Measurements from ENCODE around the gene COCH.

The COCH gene

DNA sequence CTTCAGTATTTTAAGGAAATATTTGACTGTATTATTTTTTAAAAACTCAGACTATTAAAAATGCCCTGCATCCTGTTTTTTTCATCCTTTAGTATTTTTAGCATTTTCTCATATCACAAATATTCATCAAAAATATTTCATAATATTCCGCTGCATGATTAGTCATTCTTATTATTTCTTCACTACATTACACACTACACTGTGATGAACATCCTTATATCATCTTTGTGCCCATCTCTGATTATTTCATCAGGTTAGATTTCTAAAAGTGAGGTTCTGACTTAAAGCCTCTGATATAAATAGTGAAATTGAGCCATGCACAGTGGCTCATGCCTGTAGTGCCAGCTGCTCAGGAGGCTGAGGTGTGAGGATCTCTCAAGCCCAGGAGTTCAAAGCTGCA lies 8.1 kb downstream of the COCH start:
- ChIA-PET POLR2A (no interaction called here), CTCF (no interaction called here)
- DNase-seq (ENCODE audit: extremely low spot score) = no peak
- TF ChIP-seq SUZ12 (IDR thresholded peaks at IDR 0.05) = no peak
- TF ChIP-seq HDGF (IDR thresholded peaks at IDR 0.05; ENCODE audit: borderline replicate concordance) = no peak
- TF ChIP-seq FOXK2 (IDR thresholded peaks at IDR 0.05) = no peak
- TF ChIP-seq PKNOX1 (IDR thresholded peaks at IDR 0.05) = no peak
- TF ChIP-seq NFRKB (IDR thresholded peaks at IDR 0.05) = no peak
- TF ChIP-seq LEF1 (IDR thresholded peaks at IDR 0.05; ENCODE audit: borderline replicate concordance) = no peak

- ChIA-PET CTCF (no interaction called here), POLR2A (interaction anchor here (1.0 kb wide), 1 partner anchor 10 kb away, joined by 6 read pairs; the partner anchor contains the start of gene COCH)
- no peak for TF ChIP-seq SUZ12 (IDR thresholded peaks at IDR 0.05)
- TF ChIP-seq ARNT (IDR thresholded peaks at IDR 0.05) = no peak
- TF ChIP-seq ELF4 (IDR thresholded peaks at IDR 0.05) = no peak
- no peak for TF ChIP-seq BHLHE40 (IDR thresholded peaks at IDR 0.05; ENCODE audit: borderline replicate concordance)
- TF ChIP-seq L3MBTL2 (conservative IDR thresholded peaks at IDR 0.05) = no peak
- TF ChIP-seq HDGF (IDR thresholded peaks at IDR 0.05; ENCODE audit: borderline replicate concordance) = no peak
- no peak for TF ChIP-seq CTBP1 (IDR thresholded peaks at IDR 0.05; ENCODE audit: borderline replicate concordance)
- TF ChIP-seq FOXA1 (IDR thresholded peaks at IDR 0.05) = no peak
- no peak for TF ChIP-seq ZNF384 (IDR thresholded peaks at IDR 0.05)
- no peak for TF ChIP-seq TARDBP (IDR thresholded peaks at IDR 0.05)
- no peak for TF ChIP-seq FOXM1 (IDR thresholded peaks at IDR 0.05; ENCODE audit: borderline replicate concordance)
- TF ChIP-seq FOXK2 (IDR thresholded peaks at IDR 0.05) = no peak
- no peak for TF ChIP-seq NFRKB (IDR thresholded peaks at IDR 0.05)
- no peak for TF ChIP-seq PKNOX1 (IDR thresholded peaks at IDR 0.05)
- DNase-seq (ENCODE audit: extremely low spot score) = no peak
Measured at GRCh38 chr14:30883508-30884294, 9.3 kb downstream of the COCH start.

GRCh38 chr14:30884901-30885300 lies 10.5 kb downstream of the COCH start:
- POLR2A ChIA-PET = no interaction called here
- TF ChIP-seq ARNT (IDR thresholded peaks at IDR 0.05) = no peak
- no peak for TF ChIP-seq HDGF (IDR thresholded peaks at IDR 0.05; ENCODE audit: borderline replicate concordance)
- no peak for TF ChIP-seq ELF4 (IDR thresholded peaks at IDR 0.05)
- TF ChIP-seq CTBP1 (IDR thresholded peaks at IDR 0.05; ENCODE audit: borderline replicate concordance) = no peak
- no peak for TF ChIP-seq FOXA1 (IDR thresholded peaks at IDR 0.05)
- TF ChIP-seq FOXM1 (IDR thresholded peaks at IDR 0.05; ENCODE audit: borderline replicate concordance) = no peak
- no peak for TF ChIP-seq ZNF384 (IDR thresholded peaks at IDR 0.05)
- no peak for TF ChIP-seq SP1 (IDR thresholded peaks at IDR 0.05)
- CTCF ChIA-PET = no interaction called here
- DNase-seq (ENCODE audit: extremely low spot score) = no peak

GRCh38 chr14:30885840-30886740 lies 11.7 kb downstream of the COCH start:
- TF ChIP-seq ELF4 (IDR thresholded peaks at IDR 0.05) (no peak), ZNF384 (IDR thresholded peaks at IDR 0.05) (no peak), SP1 (IDR thresholded peaks at IDR 0.05) (no peak)
- DNase-seq (ENCODE audit: extremely low spot score) = no peak
- ChIA-PET CTCF (interaction anchor here (0.6 kb wide), 1 partner anchor 223 kb away, joined by 3 read pairs; no protein-coding TSS in a partner anchor), POLR2A (interaction anchor here (0.7 kb wide), 1 partner anchor 12 kb away, joined by 3 read pairs; the partner anchor contains the start of gene COCH)

GRCh38 chr14:30888480-30889243 lies 14.3 kb downstream of the COCH start:
- POLR2A ChIA-PET = interaction anchor here (1.4 kb wide), 1 partner anchor 15 kb away, joined by 3 read pairs; the partner anchor contains the start of gene COCH
- no peak for TF ChIP-seq ZNF384 (IDR thresholded peaks at IDR 0.05)
- no peak for TF ChIP-seq ARNT (IDR thresholded peaks at IDR 0.05)
- TF ChIP-seq PKNOX1 (IDR thresholded peaks at IDR 0.05) = no peak
- no peak for TF ChIP-seq TARDBP (IDR thresholded peaks at IDR 0.05)
- no peak for TF ChIP-seq LEF1 (IDR thresholded peaks at IDR 0.05; ENCODE audit: borderline replicate concordance)
- no peak for TF ChIP-seq L3MBTL2 (conservative IDR thresholded peaks at IDR 0.05)
- TF ChIP-seq CTBP1 (IDR thresholded peaks at IDR 0.05; ENCODE audit: borderline replicate concordance) = no peak
- no peak for TF ChIP-seq NFRKB (IDR thresholded peaks at IDR 0.05)
- no peak for TF ChIP-seq SP1 (IDR thresholded peaks at IDR 0.05)
- TF ChIP-seq FOXM1 (IDR thresholded peaks at IDR 0.05; ENCODE audit: borderline replicate concordance) = no peak
- no peak for TF ChIP-seq BHLHE40 (IDR thresholded peaks at IDR 0.05; ENCODE audit: borderline replicate concordance)
- no peak for TF ChIP-seq FOXA1 (IDR thresholded peaks at IDR 0.05)
- TF ChIP-seq FOXK2 (IDR thresholded peaks at IDR 0.05) = no peak
- CTCF ChIA-PET = interaction anchor here (0.5 kb wide), 2 partner anchors 122 to 207 kb away, joined by 3 to 4 read pairs; no protein-coding TSS in a partner anchor
- DNase-seq (ENCODE audit: extremely low spot score) = no peak
